Heart left ventricle (tissue), 13 donors: ENCODE data around the gene RAB3GAP2.

Source experiments
- CTCF ChIP-seq, 12 donors: fragments of 200-600 bp; sonication (generic) in 4 of 12; IDR thresholded peaks; one replicate each; pipeline versions ENCODE4 v1.5.0 to v1.8.0; 2018 to 2022; ENCODE audit warnings: antibody characterized with exemption in 12 of 12, mild to moderate bottlenecking in 5 of 12
- POLR2A ChIP-seq, 2 donors: fragments of 450-650 bp; IDR thresholded peaks; one replicate each; pipeline ENCODE4 v1.6.1; 2017; ENCODE audit warnings: antibody characterized with exemption in 2 of 2, mild to moderate bottlenecking in 2 of 2, moderate library complexity in 2 of 2
- donor health status: ischemic (EF 13 %, LVEDD 7.1; RV severe dilation, severe dysfunction).
- donor health status: DM: no; HTN: yes; CAD: no.
- donor health status: DM: no; HTN: no; CAD: no.
- donor health status: ischemic (EF 25% LVEDD 6.9; RV normal size, moderate dysfunction).
- donor health status: ischemic (EF 25% LVEDD 5.7; RV mildly dilated, moderate dysfunction).
- donor health status: ischemic (EF 35%, LVEDD 5.7; RV mildly dilated, moderate dysfunction).
- donor health status: nonischemic (EF 11% LVEDD 7.7; RV severe dilation, severe dysfunction).
- donor health status: DM: yes; HTN: yes; CAD: no.
- donor health status: PGD.
- donor health status: ischemic (EF 29% LVEDD 5.4; RV normal size, mild dysfunction).
- donor health status: nonischemic (EF 23%, LVEDD 6.1; RV moderate dilation, normal function).

- TF ChIP-seq CTCF (IDR thresholded peaks at IDR 0.05) (no peak), POLR2A (IDR thresholded peaks at IDR 0.05) (no peak)
Measured at GRCh38 chr1:220227393-220227792, 44.9 kb downstream of the RAB3GAP2 start.
